AG04450 (cell line): ENCODE measurements around the gene FBXO44. TPM values are rescaled to one million over a fixed set of nuclear protein-coding genes. Genes with fewer than 3 reads are reported as not detected.

Experiments
- CTCF ChIA-PET: fragments of 300-600, 350-600 bp; formaldehyde crosslinking; extraction: SDS; loops from one replicate; lab custom pipeline; 2022; ENCODE audit warnings: antibody characterized with exemption, inconsistent platforms; lab: Charles Lee
- POLR2A ChIA-PET: fragments of 350-600 bp; formaldehyde crosslinking; extraction: SDS; loops from one replicate; lab custom pipeline; 2021; ENCODE audit warnings: antibody characterized with exemption, inconsistent platforms; lab: Yijun Ruan, JAX
- DNase-seq: peaks from one replicate; pipeline ENCODE4 v3.0.0-alpha.2; 2011; ENCODE audit warnings: low read depth, low spot score
- H3K27ac ChIP-seq: one replicate; pipeline ENCODE4 v1.5.1; 2012; ENCODE audit warnings: low read depth, low read length, control low read depth
- H3K27me3 ChIP-seq: one replicate; pipeline ENCODE4 v1.6.0; 2012; ENCODE audit warnings: low read length; ENCODE audit not compliant: control insufficient read depth, insufficient read depth
- H3K4me3 ChIP-seq: 2 replicates; pipeline ENCODE4 v1.5.1; 2011; ENCODE audit warnings: mild to moderate bottlenecking, low read depth, low read length, control low read depth
- H3K9me3 ChIP-seq: 2 replicates; pipeline ENCODE4 v1.5.1; 2012; ENCODE audit warnings: low read length; ENCODE audit not compliant: control insufficient read depth, insufficient read depth
- CTCF ChIP-seq: IDR thresholded peaks from 2 replicates; pipeline ENCODE4 v1.5.1; 2011; ENCODE audit warnings: low read depth, low read length, control low read depth, inconsistent platforms
- polyA plus RNA-seq: library from polyadenylated mRNA; depleted of rRNA; stranded (reverse); fragments of >200 nt; gene quantifications from 2 replicates; pipeline ENCODE4 v1.2.3, GENCODE V29; 2011; rRNA removed

The FBXO44 gene
- polyA plus RNA-seq, 1 experiment = 12.3 TPM

GRCh38 chr1:11712285-11712684, 57.6 kb downstream of the FBXO44 start:
- CTCF ChIA-PET = interaction anchor here (0.5 to 1.9 kb wide), 4 partner anchors 19 to 946 kb away, joined by 3 to 5 read pairs (median 4); no protein-coding TSS in a partner anchor

More at GRCh38 chr1:11712285-11712684, 57.6 kb downstream of the FBXO44 start:
- H3K4me3 ChIP-seq = no peak overlapping the region
- TF ChIP-seq CTCF = no peak
- DNase-seq = no peak
- POLR2A ChIA-PET = no interaction called here
- H3K27me3 ChIP-seq = peaks cover 4% of the 10 kb centered on the region
- no peaks in the 10 kb centered on the region for H3K9me3 ChIP-seq
- no peak overlapping the region for H3K27ac ChIP-seq

Other genes starting within 250 kb of the FBXO44 start
- 0.02 and 0.05 TPM in 2 replicates for gene DISP3, start 175.7 kb upstream of the FBXO44 start, polyA plus RNA-seq
- 1.3 and 1.5 TPM in 2 replicates for gene FBXO2, start 448 bp upstream of the FBXO44 start, polyA plus RNA-seq
- gene FBXO6, start 9.3 kb downstream of the FBXO44 start, polyA plus RNA-seq = 6.9 and 8.0 TPM in 2 replicates
- 34.9 and 41.7 TPM in 2 replicates for gene MAD2L2, start 26.3 kb downstream of the FBXO44 start, polyA plus RNA-seq
- gene DRAXIN, start 36.8 kb downstream of the FBXO44 start, polyA plus RNA-seq = 0.04 and 0.05 TPM in 2 replicates
- 26.8 and 39.0 TPM in 2 replicates for gene AGTRAP, start 81.3 kb downstream of the FBXO44 start, polyA plus RNA-seq
- gene C1orf167, start 107.3 kb downstream of the FBXO44 start, polyA plus RNA-seq = 0.11 and 0.32 TPM in 2 replicates
- 7.7 and 8.8 TPM in 2 replicates for gene MTHFR, start 151.1 kb downstream of the FBXO44 start, polyA plus RNA-seq
- 9.0 and 10.7 TPM in 2 replicates for gene CLCN6, start 151.3 kb downstream of the FBXO44 start, polyA plus RNA-seq
- not detected in 2 replicates for gene NPPA, start 192.9 kb downstream of the FBXO44 start, polyA plus RNA-seq
- not detected in 2 replicates for gene NPPB, start 204.1 kb downstream of the FBXO44 start, polyA plus RNA-seq